ENCODE measurements around the gene EMC1. TPM values are rescaled to one million over a fixed set of nuclear protein-coding genes. Genes with fewer than 3 reads are reported as not detected.
"Not testable (repeated sequence)": the region's sequence is repeated elsewhere in the genome, so short reads cannot be mapped to it uniquely, and the experiment has no call there.

Gene EMC1
- total RNA-seq = 27.9 TPM

- ATAC-seq = peak; percentile 91
Observed at GRCh38 chr1:19251305-19252196, at the start of gene EMC1, which contains the start of gene MRTO4. Gene EMC1 (minus strand): TSS chr1:19251524. CDS start chr1:19251509, 15 bp downstream. Gene MRTO4 (plus strand): TSS chr1:19251805. CDS start chr1:19251836, 31 bp downstream.

GRCh38 chr1:19300211-19300610 is 48.9 kb upstream of the EMC1 start:
- ATAC-seq = no peak

- no peak for ATAC-seq
Observed at GRCh38 chr1:19294638-19295037, 43.3 kb upstream of the EMC1 start.

- ATAC-seq = no peak
Observed at GRCh38 chr1:19289244-19289643, 37.9 kb upstream of the EMC1 start.

GRCh38 chr1:19288324-19289241 is 37.3 kb upstream of the EMC1 start, which contains the start of gene AKR7A3:
Gene AKR7A3 (minus strand): TSS chr1:19288770. CDS start chr1:19288709, 61 bp downstream.
- ATAC-seq = peak; percentile 91

GRCh38 chr1:19287436-19288185 is 36.3 kb upstream of the EMC1 start:
- ATAC-seq = no peak

GRCh38 chr1:19285807-19286206 is 34.5 kb upstream of the EMC1 start:
- ATAC-seq = peak; percentile 30

GRCh38 chr1:19285366-19285765 is 34.0 kb upstream of the EMC1 start:
- ATAC-seq = not testable (repeated sequence)

GRCh38 chr1:19284881-19285280 is 33.6 kb upstream of the EMC1 start:
- ATAC-seq = no peak

GRCh38 chr1:19283891-19284290 is 32.6 kb upstream of the EMC1 start:
- ATAC-seq = no peak

- no peak for ATAC-seq
Observed at GRCh38 chr1:19274636-19275035, 23.3 kb upstream of the EMC1 start.

GRCh38 chr1:19273844-19274531 is 22.7 kb upstream of the EMC1 start:
- peak; percentile 70 for ATAC-seq

GRCh38 chr1:19273106-19273843 is 22.0 kb upstream of the EMC1 start:
- ATAC-seq = peak; percentile 7

GRCh38 chr1:19272064-19272463 is 20.7 kb upstream of the EMC1 start:
- ATAC-seq = no peak

GRCh38 chr1:19270343-19270730 is 19.0 kb upstream of the EMC1 start:
- ATAC-seq = peak; percentile 52

GRCh38 chr1:19269427-19270342 is 18.4 kb upstream of the EMC1 start:
- ATAC-seq = not testable (repeated sequence)

- ATAC-seq = no peak
Observed at GRCh38 chr1:19268445-19268844, 17.1 kb upstream of the EMC1 start.

- ATAC-seq = no peak
Observed at GRCh38 chr1:19262744-19263143, 11.4 kb upstream of the EMC1 start.

- ATAC-seq = no peak
Observed at GRCh38 chr1:19262047-19262446, 10.7 kb upstream of the EMC1 start.

Data from esophagus mucosa (tissue), 1 donor.